H1 (cell line): Measurements from ENCODE around the gene MTX2. TPM values are rescaled to one million over a fixed set of nuclear protein-coding genes. Genes with fewer than 3 reads are reported as not detected.

Experiments
- CTCF ChIA-PET: fragments of 300-600 bp; sonication (Branson Sonifier 250); formaldehyde crosslinking; loops from one replicate; lab custom pipeline; 2021; ENCODE audit not compliant: partially characterized antibody; lab: Charles Lee
- POLR2A ChIA-PET: fragments of 300-600 bp; sonication (Branson Sonifier 250); formaldehyde crosslinking; loops from one replicate; lab custom pipeline; 2021; ENCODE audit warnings: inconsistent platforms; ENCODE audit not compliant: partially characterized antibody; lab: Charles Lee
- DNase-seq, 2 experiments: peaks; one replicate each; pipeline versions ENCODE4 v3.0.0 to v3.0.0-alpha.2; 2010 to 2022; ENCODE audit warnings: low spot score in 2 of 2, low read depth in 1 of 2, mixed read lengths in 1 of 2
- FAIRE-seq: peaks from 2 replicates; lab custom pipeline; 2011; peaks lifted over from hg19 to GRCh38; lab: Jason Lieb, UNC
- H2AFZ ChIP-seq: 2 replicates; pipeline ENCODE4 v1.8.1; 2012; ENCODE audit warnings: low read length, inconsistent platforms
- H2AK5ac ChIP-seq: 2 replicates; pipeline ENCODE4 v1.6.1; 2013; ENCODE audit warnings: low read depth, low read length
- H2BK120ac ChIP-seq: replicated peaks from 2 replicates; pipeline ENCODE3; 2013; ENCODE audit warnings: low read depth, low read length, inconsistent platforms
- H2BK12ac ChIP-seq: 2 replicates; pipeline ENCODE4 v1.6.1; 2013; ENCODE audit warnings: low read depth, low read length
- H2BK15ac ChIP-seq: 2 replicates; pipeline ENCODE4 v1.6.1; 2013; ENCODE audit warnings: low read length
- H2BK20ac ChIP-seq: 2 replicates; pipeline ENCODE4 v1.6.1; 2013; ENCODE audit warnings: low read length
- H2BK5ac ChIP-seq: 2 replicates; pipeline ENCODE4 v1.6.1; 2013; ENCODE audit warnings: low read depth, low read length
- H3K14ac ChIP-seq: 2 replicates; pipeline ENCODE4 v1.6.1; 2013; ENCODE audit warnings: inconsistent platforms; ENCODE audit not compliant: insufficient read length
- H3K18ac ChIP-seq: 2 replicates; pipeline ENCODE4 v1.6.1; 2013; ENCODE audit warnings: low read length; ENCODE audit errors: extremely low read depth
- H3K23ac ChIP-seq: 2 replicates; pipeline ENCODE4 v1.6.1; 2013; ENCODE audit warnings: inconsistent platforms; ENCODE audit not compliant: insufficient read length
- H3K23me2 ChIP-seq: 2 replicates; pipeline ENCODE4 v1.6.1; 2013; ENCODE audit warnings: low read depth, low read length
- H3K27ac ChIP-seq: 2 replicates; pipeline ENCODE4 v1.6.1; 2011; ENCODE audit warnings: low read depth, low read length, inconsistent platforms
- H3K27me3 ChIP-seq, 4 experiments: replicated peaks in 1 of 4; 1 replicate in 1 of 4; 2 replicates in 3 of 4; pipeline versions ENCODE4 v1.6.1 to v1.8.1; 2011 to 2013; ENCODE audit warnings: low read length in 3 of 4, mild to moderate bottlenecking in 3 of 4, inconsistent platforms in 2 of 4, mixed read lengths in 2 of 4, moderate library complexity in 1 of 4; ENCODE audit not compliant: control insufficient read depth in 3 of 4, insufficient read depth in 3 of 4; ENCODE audit errors: extremely low read depth in 1 of 4
- H3K36me3 ChIP-seq, 4 experiments: 2 replicates each; pipeline versions ENCODE4 v1.6.1 to v1.8.1; 2011 to 2013; ENCODE audit warnings: mild to moderate bottlenecking in 4 of 4, low read length in 3 of 4, moderate library complexity in 2 of 4, control low read depth in 1 of 4, inconsistent platforms in 1 of 4; ENCODE audit not compliant: insufficient read depth in 4 of 4, control insufficient read depth in 2 of 4
- H3K4ac ChIP-seq: replicated peaks from 2 replicates; pipeline ENCODE3; 2013; ENCODE audit warnings: low read length, low read depth, mixed read lengths, inconsistent platforms; ENCODE audit not compliant: insufficient read length
- H3K4me1 ChIP-seq, 4 experiments: replicated peaks in 1 of 4; 1 replicate in 1 of 4; 2 replicates in 3 of 4; pipeline versions ENCODE4 v1.6.1 to v1.8.1; 2011 to 2013; ENCODE audit warnings: low read length in 3 of 4, inconsistent platforms in 2 of 4, mixed read lengths in 1 of 4; ENCODE audit not compliant: insufficient read depth in 4 of 4, control insufficient read depth in 3 of 4
- H3K4me2 ChIP-seq, 2 experiments: 2 replicates each; pipeline versions ENCODE4 v1.6.1 to v1.8.1; 2011 to 2013; ENCODE audit warnings: low read depth in 2 of 2, low read length in 2 of 2, control low read depth in 1 of 2, inconsistent platforms in 1 of 2, mild to moderate bottlenecking in 1 of 2; ENCODE audit not compliant: insufficient read depth in 1 of 2
- H3K4me3 ChIP-seq, 4 experiments: fragments of 200-600, 300-600 bp in 1 of 4; sonication (generic), shearing (Covaris generic), sonication (Bioruptor Twin) in 1 of 4; 2 replicates each; pipeline versions ENCODE4 v1.5.1 to v1.8.1; 2011 to 2016; ENCODE audit warnings: low read length in 4 of 4, low read depth in 3 of 4, control low read depth in 2 of 4, inconsistent platforms in 2 of 4, mild to moderate bottlenecking in 2 of 4, mixed read lengths in 1 of 4, moderate library complexity in 1 of 4; ENCODE audit not compliant: insufficient read depth in 2 of 4; ENCODE audit errors: extremely low read depth in 1 of 4
- H3K56ac ChIP-seq: replicated peaks from 2 replicates; pipeline ENCODE3; 2013; ENCODE audit warnings: low read depth, mild to moderate bottlenecking, mixed read lengths, low read length, inconsistent platforms; ENCODE audit not compliant: insufficient read length
- H3K79me1 ChIP-seq: 2 replicates; pipeline ENCODE4 v1.6.1; 2013; ENCODE audit warnings: low read depth, low read length, control low read depth
- H3K79me2 ChIP-seq, 2 experiments: 2 replicates each; pipeline versions ENCODE4 v1.6.1 to v1.8.1; 2012 to 2013; ENCODE audit warnings: low read length in 2 of 2, mild to moderate bottlenecking in 2 of 2, inconsistent platforms in 1 of 2; ENCODE audit not compliant: insufficient read depth in 2 of 2, control insufficient read depth in 1 of 2
- H3K9ac ChIP-seq, 4 experiments: replicated peaks in 1 of 4; 1 replicate in 1 of 4; 2 replicates in 3 of 4; pipeline versions ENCODE4 v1.6.1 to v1.8.1; 2011 to 2013; ENCODE audit warnings: low read depth in 3 of 4, low read length in 3 of 4, control low read depth in 2 of 4, mild to moderate bottlenecking in 2 of 4, moderate library complexity in 2 of 4, inconsistent platforms in 1 of 4; ENCODE audit errors: extremely low read depth in 1 of 4
- H3K9me3 ChIP-seq, 2 experiments: 2 replicates each; pipeline versions ENCODE4 v1.6.1 to v1.8.1; 2012 to 2013; ENCODE audit warnings: mild to moderate bottlenecking in 2 of 2, moderate library complexity in 2 of 2, control low read depth in 1 of 2, inconsistent platforms in 1 of 2, low read depth in 1 of 2, low read length in 1 of 2, mixed read lengths in 1 of 2; ENCODE audit not compliant: insufficient read depth in 2 of 2
- H4K20me1 ChIP-seq, 2 experiments: replicated peaks in 1 of 2; 2 replicates each; pipeline versions ENCODE3 to v1.8.1; 2011 to 2013; ENCODE audit warnings: inconsistent platforms in 2 of 2, low read length in 2 of 2, mild to moderate bottlenecking in 1 of 2; ENCODE audit not compliant: insufficient read depth in 2 of 2, control insufficient read depth in 1 of 2
- H4K5ac ChIP-seq: 2 replicates; pipeline ENCODE4 v1.6.1; 2013; ENCODE audit warnings: low read length, low read depth, mixed read lengths, inconsistent platforms; ENCODE audit not compliant: insufficient read length
- H4K8ac ChIP-seq: 2 replicates; pipeline ENCODE4 v1.8.0; 2013; ENCODE audit warnings: mild to moderate bottlenecking, moderate library complexity, low read length, inconsistent platforms; ENCODE audit not compliant: insufficient read depth; ENCODE audit errors: extremely low read depth
- H4K91ac ChIP-seq: replicated peaks from 2 replicates; pipeline ENCODE3; 2013; ENCODE audit warnings: low read length, mixed read lengths, inconsistent platforms; ENCODE audit not compliant: insufficient read length
- SP1 ChIP-seq: IDR thresholded peaks from 2 replicates; pipeline ENCODE4 v1.6.1; 2011; ENCODE audit warnings: low read depth, low read length
- WGBS, 2 experiments: shearing (Covaris generic) in 1 of 2; methylation state at CpG; one replicate each; pipeline versions ENCODE4 v1.1.6 to v1.1.7; 2013 to 2015; ENCODE audit warnings: low lambda C conversion rate in 2 of 2, mixed read lengths in 2 of 2, inconsistent platforms in 1 of 2, low coverage in 1 of 2, missing lambda C conversion rate in 1 of 2; ENCODE audit not compliant: insufficient replicate concordance in 2 of 2, insufficient coverage in 1 of 2, insufficient read length in 1 of 2; ENCODE audit errors: extremely low coverage in 1 of 2, missing lambda C conversion rate in 1 of 2; 5-methylcytosine and 5-hydroxymethylcytosine counted together
- polyA plus RNA-seq, 7 experiments: library from polyadenylated mRNA; depleted of rRNA in 3 of 7; stranded (reverse) in 5 of 7; unstranded in 2 of 7; fragments of >200 nt in 5 of 7; fragments of 200-250 nt in 2 of 7; gene quantifications; 1 replicate in 5 of 7; 2 replicates in 1 of 7; 4 replicates in 1 of 7; pipeline versions ENCODE4 v1.2.1 to v1.2.3, GENCODE V29; 2011 to 2013; ENCODE audit warnings: missing spikeins in 2 of 7, mixed read lengths in 2 of 7
- total RNA-seq: library from RNA; stranded (reverse); fragmentation: NEBNext Ultra II Directional; extraction: Animal tissue kit (Norgen Biotek cat#: 25700); gene quantifications from 2 replicates; pipeline ENCODE4 v1.2.1, GENCODE V29; 2021
- TF ChIP-seq, protein P1 (sequence below), 3 experiments: IDR thresholded peaks; 1 replicate in 2 of 3; 2 replicates in 1 of 3; pipeline versions ENCODE4 v1.5.1 to v1.6.1; 2011; ENCODE audit warnings: low read length in 3 of 3, mild to moderate bottlenecking in 3 of 3, inconsistent platforms in 2 of 3, low read depth in 1 of 3, moderate library complexity in 1 of 3; ENCODE audit not compliant: insufficient read depth in 1 of 3; ENCODE audit errors: control extremely low read depth in 1 of 3

Gene MTX2
- total and polyA plus RNA-seq, 2 of the 8 experiments (the other 6 are each of a cell fraction or from before 2014, with no cell fraction given) = 33.5 to 38.3 TPM

- Histone ChIP-seq H4K20me1 (no peaks in the 10 kb centered on the region), H3K23me2 (no peaks in the 10 kb centered on the region), H3K14ac (no peak overlapping the region), H4K91ac (no peak overlapping the region), H3K4me2 (no peak overlapping the region), H3K56ac (no peak overlapping the region), H3K36me3 (no peaks in the 10 kb centered on the region), H3K4me1 (no peaks in the 10 kb centered on the region), H2BK20ac (no peak overlapping the region), H3K18ac (no peak overlapping the region), H4K8ac (no peak overlapping the region), H3K23ac (no peak overlapping the region), H3K79me2 (no peaks in the 10 kb centered on the region), H3K9ac (no peak overlapping the region), H3K27me3 (no peaks in the 10 kb centered on the region), H2AFZ (no peak overlapping the region), H2BK12ac (no peak overlapping the region), H3K79me1 (no peaks in the 10 kb centered on the region), H3K4ac (no peak overlapping the region), H4K5ac (no peak overlapping the region), H3K4me3 (no peak overlapping the region), H3K9me3 (no peaks in the 10 kb centered on the region), H2BK5ac (no peak overlapping the region), H3K27ac (no peak overlapping the region), H2BK120ac (no peak overlapping the region), H2BK15ac (no peak overlapping the region), H2AK5ac (no peak overlapping the region)
- 93% methylated on average over 3 of the region's 3 CpGs; no CpG with 5 or more reads in 1 of the 2 experiments for WGBS, 2 experiments
- ChIA-PET CTCF (interaction anchor here (0.9 to 1.6 kb wide), 2 partner anchors 26 to 224 kb away, joined by 3 to 4 read pairs; no protein-coding TSS in a partner anchor), POLR2A (no interaction called here)
- no peak for TF ChIP-seq SP1
- TF ChIP-seq, protein P1, sequence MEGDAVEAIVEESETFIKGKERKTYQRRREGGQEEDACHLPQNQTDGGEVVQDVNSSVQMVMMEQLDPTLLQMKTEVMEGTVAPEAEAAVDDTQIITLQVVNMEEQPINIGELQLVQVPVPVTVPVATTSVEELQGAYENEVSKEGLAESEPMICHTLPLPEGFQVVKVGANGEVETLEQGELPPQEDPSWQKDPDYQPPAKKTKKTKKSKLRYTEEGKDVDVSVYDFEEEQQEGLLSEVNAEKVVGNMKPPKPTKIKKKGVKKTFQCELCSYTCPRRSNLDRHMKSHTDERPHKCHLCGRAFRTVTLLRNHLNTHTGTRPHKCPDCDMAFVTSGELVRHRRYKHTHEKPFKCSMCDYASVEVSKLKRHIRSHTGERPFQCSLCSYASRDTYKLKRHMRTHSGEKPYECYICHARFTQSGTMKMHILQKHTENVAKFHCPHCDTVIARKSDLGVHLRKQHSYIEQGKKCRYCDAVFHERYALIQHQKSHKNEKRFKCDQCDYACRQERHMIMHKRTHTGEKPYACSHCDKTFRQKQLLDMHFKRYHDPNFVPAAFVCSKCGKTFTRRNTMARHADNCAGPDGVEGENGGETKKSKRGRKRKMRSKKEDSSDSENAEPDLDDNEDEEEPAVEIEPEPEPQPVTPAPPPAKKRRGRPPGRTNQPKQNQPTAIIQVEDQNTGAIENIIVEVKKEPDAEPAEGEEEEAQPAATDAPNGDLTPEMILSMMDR (IDR thresholded peaks at IDR 0.05; ENCODE audit: control extremely low read depth in 1 of 3, insufficient read depth in 1 of 3, low read depth in 1 of 3, low read length in 3 of 3) = no peak
- DNase-seq (no peak), FAIRE-seq (no peak)
Observed at GRCh38 chr2:176364273-176364977, 95.2 kb downstream of the MTX2 start.
